Measurements from ENCODE around the gene CBLB.

CBLB gene

DNA sequence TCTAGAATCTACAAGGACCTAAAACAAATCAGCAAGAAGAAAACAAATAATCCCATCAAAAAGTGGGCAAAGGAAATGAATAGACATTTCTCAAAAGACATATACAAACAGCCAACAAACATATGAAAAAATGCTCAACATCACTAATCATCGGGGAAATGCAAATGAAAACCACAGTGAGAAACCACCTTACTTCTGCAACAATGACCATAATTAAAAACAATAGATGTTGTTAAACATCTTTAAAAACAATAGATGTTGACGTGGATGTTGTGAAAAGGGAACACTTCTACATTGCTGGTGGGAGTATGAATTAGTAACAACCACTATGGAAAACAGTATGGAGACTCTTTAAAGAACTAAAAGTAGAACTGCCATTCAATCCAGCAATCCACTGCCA is 96.2 kb downstream of the CBLB start:
- Histone ChIP-seq H3K36me3 (replicated peaks in 1 of 2; ENCODE audit: control insufficient read depth in 2 of 2, insufficient read depth in 2 of 2, low read length in 2 of 2) (peaks cover 0 to 13% of the 10 kb centered on the region in 2 donors), H4K91ac (ENCODE audit: low read depth, low read length, poor library complexity) (no peak overlapping the region), H3K9me3 (replicated peaks in 1 of 2; ENCODE audit: control insufficient read depth in 2 of 2, insufficient read depth in 1 of 2, low read depth in 1 of 2, low read length in 2 of 2) (no peaks in the 10 kb centered on the region), H2BK15ac (ENCODE audit: low read length) (no peak overlapping the region), H3K23ac (ENCODE audit: low read depth, low read length, poor library complexity) (no peak overlapping the region), H2AFZ (ENCODE audit: low read length) (no peak overlapping the region), H3K4me1 (ENCODE audit: control insufficient read depth in 2 of 2, insufficient read depth in 1 of 2, low read depth in 1 of 2, low read length in 2 of 2) (peaks cover 1 to 2% of the 10 kb centered on the region in 2 donors), H2BK5ac (ENCODE audit: low read length) (no peak overlapping the region), H4K8ac (ENCODE audit: low read depth, low read length) (no peak overlapping the region), H3K14ac (ENCODE audit: low read length) (no peak overlapping the region), H2BK120ac (ENCODE audit: low read depth, low read length) (no peak overlapping the region), H3K27me3 (ENCODE audit: control insufficient read depth in 3 of 3, insufficient read depth in 3 of 3, low read depth in 1 of 3, low read length in 3 of 3) (no peaks in the 10 kb centered on the region), H2BK12ac (ENCODE audit: low read length) (no peak overlapping the region), H3K9ac (ENCODE audit: low read depth, low read length, poor library complexity) (no peak overlapping the region), H3K4me2 (ENCODE audit: insufficient read depth, low read length, poor library complexity, severe bottlenecking) (no peak overlapping the region), H3K79me1 (ENCODE audit: low read depth, low read length) (no peaks in the 10 kb centered on the region), H3K27ac (replicated peaks; ENCODE audit: low read length) (no peak overlapping the region), H3K4me3 (ENCODE audit: low read length in 2 of 2) (no peak overlapping the region), H2AK5ac (ENCODE audit: low read depth, low read length) (no peak overlapping the region), H3K18ac (ENCODE audit: low read length) (no peak overlapping the region), H3K4ac (ENCODE audit: low read length) (no peak overlapping the region)
- no CpG with 5 or more reads among the region's 2 CpGs for WGBS, 2 donors (ENCODE audit: extremely low coverage in 2 of 2, insufficient read length in 2 of 2, insufficient replicate concordance in 1 of 2)
- no peak for DNase-seq (ENCODE audit: low spot score)

GRCh38 chr3:105771392-105771791 is 97.4 kb downstream of the CBLB start:
- Histone ChIP-seq H3K18ac (ENCODE audit: low read length) (no peak overlapping the region), H3K27me3 (ENCODE audit: control insufficient read depth in 3 of 3, insufficient read depth in 3 of 3, low read depth in 1 of 3, low read length in 3 of 3) (no peaks in the 10 kb centered on the region), H4K8ac (ENCODE audit: low read depth, low read length) (no peak overlapping the region), H3K14ac (ENCODE audit: low read length) (no peak overlapping the region), H2AK5ac (ENCODE audit: low read depth, low read length) (no peak overlapping the region), H3K4me3 (ENCODE audit: low read length in 2 of 2) (no peak overlapping the region), H2BK12ac (ENCODE audit: low read length) (no peak overlapping the region), H3K4me1 (ENCODE audit: control insufficient read depth in 2 of 2, insufficient read depth in 1 of 2, low read depth in 1 of 2, low read length in 2 of 2) (peaks cover 2 to 4% of the 10 kb centered on the region in 2 donors), H3K9ac (ENCODE audit: low read depth, low read length, poor library complexity) (no peak overlapping the region), H3K36me3 (replicated peaks in 1 of 2; ENCODE audit: control insufficient read depth in 2 of 2, insufficient read depth in 2 of 2, low read length in 2 of 2) (peaks cover 0 to 13% of the 10 kb centered on the region in 2 donors), H2BK120ac (ENCODE audit: low read depth, low read length) (no peak overlapping the region), H3K27ac (replicated peaks; ENCODE audit: low read length) (no peak overlapping the region), H3K4ac (ENCODE audit: low read length) (no peak overlapping the region), H4K91ac (ENCODE audit: low read depth, low read length, poor library complexity) (no peak overlapping the region), H3K4me2 (ENCODE audit: insufficient read depth, low read length, poor library complexity, severe bottlenecking) (no peak overlapping the region), H2BK5ac (ENCODE audit: low read length) (no peak overlapping the region), H3K23ac (ENCODE audit: low read depth, low read length, poor library complexity) (no peak overlapping the region), H2BK15ac (ENCODE audit: low read length) (no peak overlapping the region), H2AFZ (ENCODE audit: low read length) (no peak overlapping the region), H3K79me1 (ENCODE audit: low read depth, low read length) (no peaks in the 10 kb centered on the region), H3K9me3 (replicated peaks in 1 of 2; ENCODE audit: control insufficient read depth in 2 of 2, insufficient read depth in 1 of 2, low read depth in 1 of 2, low read length in 2 of 2) (no peaks in the 10 kb centered on the region)
- WGBS, 2 donors (ENCODE audit: extremely low coverage in 2 of 2, insufficient read length in 2 of 2, insufficient replicate concordance in 1 of 2): no CpG with 5 or more reads among the region's 1 CpG
- DNase-seq (ENCODE audit: low spot score): no peak

DNA sequence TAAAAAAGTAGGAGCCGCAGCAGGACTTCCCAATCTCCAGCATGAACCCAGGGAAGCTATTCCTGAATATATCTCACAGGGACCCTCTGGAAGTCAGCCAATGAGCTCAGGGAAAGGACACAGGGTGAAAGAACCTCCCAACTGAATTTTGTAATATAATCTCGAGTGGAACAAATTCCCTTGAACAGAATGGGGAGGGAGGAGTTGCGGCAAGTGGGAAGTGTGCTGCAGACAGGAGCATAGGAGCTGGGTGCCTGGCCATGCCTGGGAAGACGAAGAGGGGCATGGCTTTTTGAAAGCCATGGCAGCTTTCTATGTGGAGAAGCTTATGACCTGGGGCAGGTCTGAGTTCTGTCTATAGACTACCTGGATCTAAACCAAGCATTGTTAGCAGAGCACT is 98.4 kb downstream of the CBLB start:
- no peak overlapping the region for H3K14ac ChIP-seq (ENCODE audit: low read length)
- H3K9me3 ChIP-seq (replicated peaks in 1 of 2; ENCODE audit: control insufficient read depth in 2 of 2, insufficient read depth in 1 of 2, low read depth in 1 of 2, low read length in 2 of 2): no peaks in the 10 kb centered on the region
- no peak overlapping the region for H3K4ac ChIP-seq (ENCODE audit: low read length)
- H3K18ac ChIP-seq (ENCODE audit: low read length): no peak overlapping the region
- no peak overlapping the region for H3K9ac ChIP-seq (ENCODE audit: low read depth, low read length, poor library complexity)
- no peak overlapping the region for H3K4me3 ChIP-seq (ENCODE audit: low read length in 2 of 2)
- H2AK5ac ChIP-seq (ENCODE audit: low read depth, low read length): no peak overlapping the region
- H3K36me3 ChIP-seq (replicated peaks in 1 of 2; ENCODE audit: control insufficient read depth in 2 of 2, insufficient read depth in 2 of 2, low read length in 2 of 2): peaks cover 0 to 6% of the 10 kb centered on the region in 2 donors
- H2BK5ac ChIP-seq (ENCODE audit: low read length): no peak overlapping the region
- H3K79me1 ChIP-seq (ENCODE audit: low read depth, low read length): no peaks in the 10 kb centered on the region
- DNase-seq (ENCODE audit: low spot score): no peak
- no peak overlapping the region for H3K23ac ChIP-seq (ENCODE audit: low read depth, low read length, poor library complexity)
- H3K27ac ChIP-seq (replicated peaks; ENCODE audit: low read length): no peak overlapping the region
- no peak overlapping the region for H4K8ac ChIP-seq (ENCODE audit: low read depth, low read length)
- no peak overlapping the region for H4K91ac ChIP-seq (ENCODE audit: low read depth, low read length, poor library complexity)
- WGBS, 2 donors (ENCODE audit: extremely low coverage in 2 of 2, insufficient read length in 2 of 2, insufficient replicate concordance in 1 of 2): no CpG with 5 or more reads among the region's 4 CpGs
- no peak overlapping the region for H2AFZ ChIP-seq (ENCODE audit: low read length)
- peaks cover 2 to 4% of the 10 kb centered on the region in 2 donors for H3K4me1 ChIP-seq (ENCODE audit: control insufficient read depth in 2 of 2, insufficient read depth in 1 of 2, low read depth in 1 of 2, low read length in 2 of 2)
- H3K27me3 ChIP-seq (ENCODE audit: control insufficient read depth in 3 of 3, insufficient read depth in 3 of 3, low read depth in 1 of 3, low read length in 3 of 3): no peaks in the 10 kb centered on the region
- H2BK15ac ChIP-seq (ENCODE audit: low read length): no peak overlapping the region
- H3K4me2 ChIP-seq (ENCODE audit: insufficient read depth, low read length, poor library complexity, severe bottlenecking): no peak overlapping the region
- no peak overlapping the region for H2BK12ac ChIP-seq (ENCODE audit: low read length)
- H2BK120ac ChIP-seq (ENCODE audit: low read depth, low read length): no peak overlapping the region

DNA sequence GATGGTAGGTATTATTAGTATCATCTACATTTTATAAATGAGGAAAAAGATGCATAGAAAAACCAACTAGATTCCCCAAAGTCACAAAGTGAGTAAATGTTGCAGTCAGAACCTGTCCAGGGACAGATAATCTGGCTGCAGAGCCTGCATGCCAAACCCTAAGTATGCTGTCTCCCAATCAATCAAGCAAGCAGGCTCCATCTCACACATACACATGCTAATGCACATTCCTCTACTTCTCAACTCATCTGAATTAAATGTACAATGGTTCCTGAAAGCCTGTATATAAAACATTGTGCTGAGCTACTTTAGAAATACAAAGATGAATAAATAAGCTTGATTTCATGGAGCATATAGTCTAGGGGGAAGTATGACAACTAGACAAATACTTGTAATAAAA is 101.0 kb downstream of the CBLB start:
- Histone ChIP-seq H3K4me1 (ENCODE audit: control insufficient read depth in 2 of 2, insufficient read depth in 1 of 2, low read depth in 1 of 2, low read length in 2 of 2) (peaks cover 2 to 4% of the 10 kb centered on the region in 2 donors), H2BK12ac (ENCODE audit: low read length) (no peak overlapping the region), H3K27me3 (ENCODE audit: control insufficient read depth in 3 of 3, insufficient read depth in 3 of 3, low read depth in 1 of 3, low read length in 3 of 3) (no peaks in the 10 kb centered on the region), H3K36me3 (replicated peaks in 1 of 2; ENCODE audit: control insufficient read depth in 2 of 2, insufficient read depth in 2 of 2, low read length in 2 of 2) (peaks cover 2 to 9% of the 10 kb centered on the region in 2 donors), H3K27ac (replicated peaks; ENCODE audit: low read length) (no peak overlapping the region), H2BK15ac (ENCODE audit: low read length) (no peak overlapping the region), H4K91ac (ENCODE audit: low read depth, low read length, poor library complexity) (no peak overlapping the region), H3K4me3 (ENCODE audit: low read length in 2 of 2) (no peak overlapping the region), H2BK120ac (ENCODE audit: low read depth, low read length) (no peak overlapping the region), H3K4me2 (ENCODE audit: insufficient read depth, low read length, poor library complexity, severe bottlenecking) (no peak overlapping the region), H3K9me3 (replicated peaks in 1 of 2; ENCODE audit: control insufficient read depth in 2 of 2, insufficient read depth in 1 of 2, low read depth in 1 of 2, low read length in 2 of 2) (peaks cover under 1 to 12% of the 10 kb centered on the region in 2 donors), H3K23ac (ENCODE audit: low read depth, low read length, poor library complexity) (no peak overlapping the region), H3K14ac (ENCODE audit: low read length) (no peak overlapping the region), H3K9ac (ENCODE audit: low read depth, low read length, poor library complexity) (no peak overlapping the region), H3K4ac (ENCODE audit: low read length) (no peak overlapping the region), H4K8ac (ENCODE audit: low read depth, low read length) (no peak overlapping the region), H2AK5ac (ENCODE audit: low read depth, low read length) (no peak overlapping the region), H3K18ac (ENCODE audit: low read length) (no peak overlapping the region), H3K79me1 (ENCODE audit: low read depth, low read length) (no peaks in the 10 kb centered on the region), H2AFZ (ENCODE audit: low read length) (no peak overlapping the region), H2BK5ac (ENCODE audit: low read length) (no peak overlapping the region)
- no peak for DNase-seq (ENCODE audit: low spot score)
